Neutrophil (primary cell): ENCODE data around the gene PTTG2.

Experiments
- H3K27ac ChIP-seq: fragments of 200-600 bp; sonication (generic); 2 replicates; pipeline ENCODE4 v1.5.1; 2016; ENCODE audit warnings: mild to moderate bottlenecking, moderate library complexity
- H3K27me3 ChIP-seq: fragments of 200-600 bp; sonication (generic); 2 replicates; pipeline ENCODE4 v1.6.0; 2016; ENCODE audit warnings: mild to moderate bottlenecking
- H3K36me3 ChIP-seq: fragments of 200-600 bp; sonication (generic); 2 replicates; pipeline ENCODE4 v1.5.1; 2017
- H3K4me1 ChIP-seq, 2 experiments: fragments of 200-600 bp in 1 of 2; sonication (generic) in 1 of 2; 1 replicate in 1 of 2; 2 replicates in 1 of 2; pipeline versions ENCODE4 v1.5.1 to v1.6.1; 2013 to 2016; ENCODE audit warnings: low read depth in 1 of 2, low read length in 1 of 2, mild to moderate bottlenecking in 1 of 2, moderate library complexity in 1 of 2; ENCODE audit not compliant: control insufficient read depth in 1 of 2, insufficient read depth in 1 of 2
- H3K4me3 ChIP-seq, 2 experiments: fragments of 200-600 bp in 1 of 2; sonication (generic) in 1 of 2; 1 replicate in 1 of 2; 2 replicates in 1 of 2; pipeline ENCODE4 v1.5.1; 2013 to 2016; ENCODE audit warnings: low read depth in 1 of 2, low read length in 1 of 2, mild to moderate bottlenecking in 1 of 2, moderate library complexity in 1 of 2
- H3K9me3 ChIP-seq: fragments of 200-600 bp; sonication (generic); 2 replicates; pipeline ENCODE4 v1.5.1; 2016
- TF ChIP-seq, protein P1 (sequence below): fragments of 200-600 bp; sonication (generic); IDR thresholded peaks from 2 replicates; pipeline ENCODE4 v1.5.1; 2016; ENCODE audit warnings: antibody characterized with exemption

PTTG2 gene

DNA sequence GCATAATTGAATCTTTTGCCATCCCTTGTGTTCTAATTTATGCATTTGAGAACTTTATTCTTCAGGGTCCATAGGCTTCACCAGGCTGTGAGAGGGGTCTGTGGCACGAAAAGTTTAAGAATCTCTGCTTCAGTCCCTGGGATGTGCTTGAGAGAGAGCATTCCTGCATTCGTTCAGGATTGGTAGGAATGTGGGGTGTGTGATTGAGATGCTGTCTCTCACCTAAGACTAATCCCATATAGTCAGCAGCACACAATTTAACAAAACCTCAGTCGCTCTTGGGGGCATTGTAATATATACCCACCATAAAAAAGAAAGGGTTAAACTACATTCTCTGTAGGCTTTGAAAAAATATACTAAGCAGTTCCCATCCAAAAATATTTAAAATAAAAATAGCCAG, 41.7 kb downstream of the PTTG2 start:
- peaks cover 3 to 18% of the 10 kb centered on the region in 2 experiments for H3K4me1 ChIP-seq
- H3K36me3 ChIP-seq: peaks cover 3% of the 10 kb centered on the region
- H3K27ac ChIP-seq: no peak overlapping the region
- no peaks in the 10 kb centered on the region for H3K27me3 ChIP-seq
- no peaks in the 10 kb centered on the region for H3K9me3 ChIP-seq
- no peak overlapping the region for H3K4me3 ChIP-seq
- TF ChIP-seq, protein P1, sequence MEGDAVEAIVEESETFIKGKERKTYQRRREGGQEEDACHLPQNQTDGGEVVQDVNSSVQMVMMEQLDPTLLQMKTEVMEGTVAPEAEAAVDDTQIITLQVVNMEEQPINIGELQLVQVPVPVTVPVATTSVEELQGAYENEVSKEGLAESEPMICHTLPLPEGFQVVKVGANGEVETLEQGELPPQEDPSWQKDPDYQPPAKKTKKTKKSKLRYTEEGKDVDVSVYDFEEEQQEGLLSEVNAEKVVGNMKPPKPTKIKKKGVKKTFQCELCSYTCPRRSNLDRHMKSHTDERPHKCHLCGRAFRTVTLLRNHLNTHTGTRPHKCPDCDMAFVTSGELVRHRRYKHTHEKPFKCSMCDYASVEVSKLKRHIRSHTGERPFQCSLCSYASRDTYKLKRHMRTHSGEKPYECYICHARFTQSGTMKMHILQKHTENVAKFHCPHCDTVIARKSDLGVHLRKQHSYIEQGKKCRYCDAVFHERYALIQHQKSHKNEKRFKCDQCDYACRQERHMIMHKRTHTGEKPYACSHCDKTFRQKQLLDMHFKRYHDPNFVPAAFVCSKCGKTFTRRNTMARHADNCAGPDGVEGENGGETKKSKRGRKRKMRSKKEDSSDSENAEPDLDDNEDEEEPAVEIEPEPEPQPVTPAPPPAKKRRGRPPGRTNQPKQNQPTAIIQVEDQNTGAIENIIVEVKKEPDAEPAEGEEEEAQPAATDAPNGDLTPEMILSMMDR: no peak

DNA sequence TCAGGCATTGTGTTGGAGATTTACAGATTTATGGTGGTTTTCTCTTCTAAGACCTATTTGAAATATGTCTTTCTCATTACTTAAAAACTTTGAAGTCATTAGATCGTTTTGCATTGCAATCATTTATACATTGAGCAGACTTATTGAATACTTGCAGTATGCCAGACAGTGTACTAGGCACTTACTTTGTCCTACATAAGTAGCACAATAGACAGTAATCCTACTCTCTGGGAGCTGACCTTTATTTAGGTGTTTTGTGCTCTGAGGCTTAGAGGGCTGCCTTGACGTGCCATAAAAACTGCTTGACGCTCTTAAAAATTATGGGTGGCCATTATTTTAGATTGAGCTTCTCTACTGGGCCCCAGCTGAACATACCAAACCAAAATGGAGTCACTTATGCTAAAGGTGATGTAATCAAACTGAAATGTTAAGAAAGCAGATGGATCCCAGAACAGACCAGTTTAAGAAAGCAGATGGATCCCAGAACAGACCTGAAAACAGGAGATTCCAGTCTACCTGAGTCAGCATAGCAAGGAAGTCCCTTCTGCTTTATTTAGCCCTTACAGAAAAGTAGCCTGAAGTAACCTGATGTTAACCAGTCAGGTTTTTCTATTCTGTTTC, 42.4 kb downstream of the PTTG2 start:
- Histone ChIP-seq H3K27ac (no peak overlapping the region), H3K4me1 (peaks cover 3 to 18% of the 10 kb centered on the region in 2 experiments), H3K27me3 (no peaks in the 10 kb centered on the region), H3K9me3 (no peaks in the 10 kb centered on the region), H3K4me3 (no peak overlapping the region), H3K36me3 (peaks cover 3% of the 10 kb centered on the region)
- TF ChIP-seq, protein P1: no peak

DNA sequence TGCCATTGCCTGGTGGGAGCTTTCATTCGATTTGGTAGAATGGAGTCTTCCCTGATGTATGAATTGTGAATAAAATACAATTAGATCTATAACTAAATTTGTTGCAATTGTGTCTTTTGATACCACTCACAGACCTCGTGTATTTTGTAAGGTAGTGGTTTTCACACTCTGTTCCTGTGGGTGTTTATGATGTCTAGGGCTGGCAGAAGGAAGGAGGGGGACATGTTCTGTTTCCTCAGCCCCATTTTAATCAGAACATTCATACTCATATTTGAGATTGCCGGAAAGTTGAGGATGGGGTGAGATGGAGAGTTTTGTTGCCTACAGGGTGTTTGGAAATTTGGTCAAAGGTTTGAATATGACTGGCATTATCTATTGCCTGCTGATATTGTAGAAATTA, 42.9 kb downstream of the PTTG2 start:
- Histone ChIP-seq H3K9me3 (no peaks in the 10 kb centered on the region), H3K4me1 (peaks cover 3 to 18% of the 10 kb centered on the region in 2 experiments), H3K36me3 (peaks cover 3% of the 10 kb centered on the region), H3K27me3 (no peaks in the 10 kb centered on the region), H3K27ac (no peak overlapping the region), H3K4me3 (no peak overlapping the region)
- TF ChIP-seq, protein P1: no peak

- no peaks in the 10 kb centered on the region for H3K27me3 ChIP-seq
- H3K36me3 ChIP-seq: peaks cover 4% of the 10 kb centered on the region
- H3K4me3 ChIP-seq: no peak overlapping the region
- TF ChIP-seq, protein P1: no peak
- H3K27ac ChIP-seq: no peak overlapping the region
- no peaks in the 10 kb centered on the region for H3K9me3 ChIP-seq
- H3K4me1 ChIP-seq: peaks cover 3 to 18% of the 10 kb centered on the region in 2 experiments
These were observed 43.4 kb downstream of the PTTG2 start for GRCh38 chr4:38003628-38004027.

- Histone ChIP-seq H3K4me3 (no peak overlapping the region), H3K27me3 (no peaks in the 10 kb centered on the region), H3K27ac (no peak overlapping the region), H3K9me3 (no peaks in the 10 kb centered on the region), H3K4me1 (peaks cover 3 to 18% of the 10 kb centered on the region in 2 experiments), H3K36me3 (peaks cover 6% of the 10 kb centered on the region)
- TF ChIP-seq, protein P1: no peak
These were observed 43.9 kb downstream of the PTTG2 start for GRCh38 chr4:38004062-38004461.
